Suprapubic skin (tissue), 4 donors: ENCODE data around the gene CD96.

ENCODE experiments used
- CTCF ChIP-seq, 2 donors: fragments of 200-600 bp in 1 of 2; fragments of 450-650 bp in 1 of 2; sonication (generic) in 1 of 2; IDR thresholded peaks; one replicate each; pipeline ENCODE4 v1.5.1; 2016 to 2019; ENCODE audit warnings: antibody characterized with exemption in 2 of 2, mild to moderate bottlenecking in 1 of 2, moderate library complexity in 1 of 2
- EP300 ChIP-seq: sonication (generic); formaldehyde crosslinking; IDR thresholded peaks from one replicate; pipeline ENCODE4 v1.6.1; 2017; ENCODE audit warnings: antibody characterized with exemption
- POLR2A ChIP-seq, 2 donors: fragments of 450-650 bp; IDR thresholded peaks; one replicate each; pipeline ENCODE4 v1.6.1; 2017; ENCODE audit warnings: antibody characterized with exemption in 2 of 2, mild to moderate bottlenecking in 2 of 2, moderate library complexity in 2 of 2
- POLR2AphosphoS5 ChIP-seq, 3 donors: sonication (generic); formaldehyde crosslinking; IDR thresholded peaks; one replicate each; pipeline ENCODE4 v1.6.1; 2017; ENCODE audit warnings: antibody characterized with exemption in 3 of 3

- TF ChIP-seq EP300 (no peak), CTCF (IDR thresholded peaks at IDR 0.05) (no peak), POLR2A (IDR thresholded peaks at IDR 0.05) (no peak), POLR2AphosphoS5 (IDR thresholded peaks at IDR 0.05) (no peak)
Observed at GRCh38 chr3:111695636-111696117, 153.7 kb downstream of the CD96 start.
